ENCODE results near the gene ACOXL. TPM values are rescaled to one million over a fixed set of nuclear protein-coding genes. Genes with fewer than 3 reads are reported as not detected.

Gene ACOXL
- total RNA-seq, 2 experiments from 2014 or later = not detected

GRCh38 chr2:111053266-111053665, 320.9 kb downstream of the ACOXL start:
- Histone ChIP-seq H3K4me3 (ENCODE audit: low read length) (no peak overlapping the region), H3K27ac (ENCODE audit: low read depth in 1 of 2, low read length in 2 of 2) (no peak overlapping the region), H3K4me1 (ENCODE audit: insufficient read depth, low read length) (peaks cover 3% of the 10 kb centered on the region), H3K36me3 (ENCODE audit: insufficient read depth, low read length) (no peaks in the 10 kb centered on the region), H3K9me3 (ENCODE audit: control insufficient read depth in 1 of 2, insufficient read depth in 1 of 2, low read length in 2 of 2) (no peaks in the 10 kb centered on the region), H3K27me3 (ENCODE audit: control insufficient read depth in 1 of 2, insufficient read depth in 2 of 2, low read length in 2 of 2) (peaks cover 0 to 5% of the 10 kb centered on the region in 2 experiments)
- no peak overlapping the region for H3K27ac Mint-ChIP-seq
- CTCF ChIA-PET = no interaction called here
- intact Hi-C loops (cut with DNase I, micrococcal nuclease) = no loop called here
- no peak for TF ChIP-seq CTCF (IDR thresholded peaks at IDR 0.05)
- H3K36me3 Mint-ChIP-seq (ENCODE audit: low read depth) = no peaks in the 10 kb centered on the region
- ATAC-seq (ENCODE audit: poor library complexity) (no peak), DNase-seq (no peak)
- POLR2A ChIA-PET = no interaction called here
- H3K27me3 Mint-ChIP-seq = peaks cover 20% of the 10 kb centered on the region
- H3K4me3 Mint-ChIP-seq = no peak overlapping the region
- H3K9me3 Mint-ChIP-seq = no peaks in the 10 kb centered on the region
- peaks cover 21% of the 10 kb centered on the region for H3K4me1 Mint-ChIP-seq (ENCODE audit: low read depth)

- Mint-ChIP-seq H3K9me3 (no peaks in the 10 kb centered on the region), H3K4me1 (ENCODE audit: low read depth) (peaks cover 21% of the 10 kb centered on the region), H3K36me3 (ENCODE audit: low read depth) (no peaks in the 10 kb centered on the region), H3K27me3 (peaks cover 21% of the 10 kb centered on the region), H3K4me3 (no peak overlapping the region), H3K27ac (no peak overlapping the region)
- POLR2A ChIA-PET = no interaction called here
- no peak overlapping the region for H3K4me3 ChIP-seq (ENCODE audit: low read length)
- H3K27me3 ChIP-seq (ENCODE audit: control insufficient read depth in 1 of 2, insufficient read depth in 2 of 2, low read length in 2 of 2) = peaks cover 0 to 5% of the 10 kb centered on the region in 2 experiments
- no peaks in the 10 kb centered on the region for H3K36me3 ChIP-seq (ENCODE audit: insufficient read depth, low read length)
- intact Hi-C loops (cut with DNase I, micrococcal nuclease) = no loop called here
- CTCF ChIA-PET = no interaction called here
- no peak for DNase-seq
- no peak overlapping the region for H3K27ac ChIP-seq (ENCODE audit: low read depth in 1 of 2, low read length in 2 of 2)
- H3K4me1 ChIP-seq (ENCODE audit: insufficient read depth, low read length) = peaks cover 3% of the 10 kb centered on the region
- no peak for TF ChIP-seq CTCF (IDR thresholded peaks at IDR 0.05)
- no peaks in the 10 kb centered on the region for H3K9me3 ChIP-seq (ENCODE audit: control insufficient read depth in 1 of 2, insufficient read depth in 1 of 2, low read length in 2 of 2)
- no peak for ATAC-seq (ENCODE audit: poor library complexity)
These were observed 321.6 kb downstream of the ACOXL start for GRCh38 chr2:111053825-111054515.

GRCh38 chr2:111054791-111055691, 322.7 kb downstream of the ACOXL start:
- Histone ChIP-seq H3K27me3 (ENCODE audit: control insufficient read depth in 1 of 2, insufficient read depth in 2 of 2, low read length in 2 of 2) (peaks cover 0 to 7% of the 10 kb centered on the region in 2 experiments), H3K4me1 (ENCODE audit: insufficient read depth, low read length) (peaks cover 3% of the 10 kb centered on the region), H3K36me3 (ENCODE audit: insufficient read depth, low read length) (no peaks in the 10 kb centered on the region), H3K9me3 (ENCODE audit: control insufficient read depth in 1 of 2, insufficient read depth in 1 of 2, low read length in 2 of 2) (peaks cover 1 to 3% of the 10 kb centered on the region in 2 experiments), H3K27ac (ENCODE audit: low read depth in 1 of 2, low read length in 2 of 2) (no peak overlapping the region), H3K4me3 (ENCODE audit: low read length) (no peak overlapping the region)
- intact Hi-C loops (cut with DNase I, micrococcal nuclease) = no loop called here
- no peak for DNase-seq
- H3K4me3 Mint-ChIP-seq = no peak overlapping the region
- H3K36me3 Mint-ChIP-seq (ENCODE audit: low read depth) = no peaks in the 10 kb centered on the region
- no peak for TF ChIP-seq CTCF (IDR thresholded peaks at IDR 0.05)
- H3K27ac Mint-ChIP-seq = no peak overlapping the region
- ChIA-PET POLR2A (no interaction called here), CTCF (no interaction called here)
- H3K4me1 Mint-ChIP-seq (ENCODE audit: low read depth) = peaks cover 21% of the 10 kb centered on the region
- peaks cover 2% of the 10 kb centered on the region for H3K9me3 Mint-ChIP-seq
- ATAC-seq (ENCODE audit: poor library complexity) = no peak
- peaks cover 21% of the 10 kb centered on the region for H3K27me3 Mint-ChIP-seq

All from CD4-positive, alpha-beta T cell (primary cell).